22Rv1 (cell line): ENCODE data around the gene PHACTR1.

Experiments
- CTCF ChIP-seq: fragments of 450-650 bp; IDR thresholded peaks from 2 replicates; pipeline ENCODE4 v1.5.1; 2017; ENCODE audit warnings: mild to moderate bottlenecking
- ZFX ChIP-seq: fragments of 450-650 bp; IDR thresholded peaks from 2 replicates; pipeline ENCODE4 v1.6.1; 2017; ENCODE audit warnings: antibody characterized with exemption, borderline replicate concordance

DNA sequence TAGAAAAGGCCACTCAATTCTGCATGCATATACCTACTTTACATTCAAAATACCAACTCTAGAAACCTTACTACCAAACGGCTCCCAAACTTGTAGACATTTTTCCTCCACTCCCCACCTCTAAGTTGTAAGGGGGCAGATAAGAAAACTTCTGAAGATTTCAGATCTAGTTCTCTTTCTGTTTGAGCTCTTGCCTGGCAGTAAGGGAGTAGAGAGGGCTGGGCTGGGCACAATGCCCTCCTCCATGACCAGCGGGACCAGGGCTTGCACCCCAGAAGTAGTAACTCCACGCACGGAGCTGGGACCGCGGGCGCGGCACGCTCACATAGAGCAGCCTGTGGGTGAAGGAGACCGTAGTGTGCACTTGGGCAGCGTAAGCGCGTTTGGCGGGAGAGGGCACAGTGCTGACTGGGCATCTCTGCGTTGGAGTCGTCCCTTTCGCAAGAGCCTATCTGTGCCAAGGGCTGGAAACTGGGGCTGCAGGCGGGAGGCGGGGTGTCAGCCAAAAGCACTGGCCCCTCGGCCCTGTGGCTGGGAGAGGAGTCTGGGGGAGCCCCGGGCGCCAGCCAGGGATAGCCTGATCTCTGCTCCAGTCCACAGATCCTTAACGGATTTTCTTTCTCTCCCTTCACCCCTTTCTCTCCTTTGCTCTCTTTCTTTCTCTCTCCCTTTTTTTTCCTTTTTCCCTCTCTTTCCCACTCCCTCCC lies 32.4 kb downstream of the PHACTR1 start:
- no peak for TF ChIP-seq CTCF
- no peak for TF ChIP-seq ZFX
